GM18499 (cell line): ENCODE data around the gene SLC41A3.
"Not testable (repeated sequence)": the region's sequence is repeated elsewhere in the genome, so short reads cannot be mapped to it uniquely, and the experiment has no call there.

Experiments used
- ATAC-seq: cut with Tn5 transposase; IDR thresholded peaks from one replicate; pipeline ENCODE4 v1.9.1; 2021; ENCODE audit warnings: moderate number of reproducible peaks; ENCODE audit not compliant: insufficient read depth, unreplicated experiment

SLC41A3 gene

GRCh38 chr3:126107203-126107939 is 23.4 kb upstream of the SLC41A3 start:
- ATAC-seq = no peak

GRCh38 chr3:126106336-126107202 is 22.6 kb upstream of the SLC41A3 start:
- ATAC-seq = no peak

GRCh38 chr3:126105691-126106187 is 21.8 kb upstream of the SLC41A3 start:
- ATAC-seq = no peak

GRCh38 chr3:126104742-126105605 is 21.1 kb upstream of the SLC41A3 start:
- ATAC-seq = no peak

GRCh38 chr3:126104028-126104635 is 20.2 kb upstream of the SLC41A3 start:
- ATAC-seq = no peak

- ATAC-seq = no peak
Observed at GRCh38 chr3:126103121-126104027, 19.4 kb upstream of the SLC41A3 start.

- ATAC-seq = no peak
Observed at GRCh38 chr3:126102530-126102951, 18.6 kb upstream of the SLC41A3 start.

- no peak for ATAC-seq
Observed at GRCh38 chr3:126102011-126102410, 18.1 kb upstream of the SLC41A3 start.

GRCh38 chr3:126101521-126101982 is 17.6 kb upstream of the SLC41A3 start:
- ATAC-seq = no peak

GRCh38 chr3:126100634-126101301 is 16.8 kb upstream of the SLC41A3 start:
- no peak for ATAC-seq

- no peak for ATAC-seq
Observed at GRCh38 chr3:126100269-126100633, 16.3 kb upstream of the SLC41A3 start.

- no peak for ATAC-seq
Observed at GRCh38 chr3:126098391-126098858, 14.5 kb upstream of the SLC41A3 start.

GRCh38 chr3:126097801-126098200 is 13.9 kb upstream of the SLC41A3 start:
- ATAC-seq = no peak

- ATAC-seq = not testable (repeated sequence)
Observed at GRCh38 chr3:126096274-126096673, 12.3 kb upstream of the SLC41A3 start.

GRCh38 chr3:126092128-126092527 is 8.2 kb upstream of the SLC41A3 start:
- not testable (repeated sequence) for ATAC-seq

- no peak for ATAC-seq
Observed at GRCh38 chr3:126087552-126088175, 3.7 kb upstream of the SLC41A3 start.

GRCh38 chr3:126085841-126086240 is 1.9 kb upstream of the SLC41A3 start:
- ATAC-seq = no peak

- ATAC-seq = no peak
Observed at GRCh38 chr3:126085276-126085675, 1.4 kb upstream of the SLC41A3 start.
